Stimulated activated CD4-positive, alpha-beta T cell treated with anti-CD3 and anti-CD28 coated beads, TNF-alpha, amount 100 ng/mL, for 24 hours (primary cell): ENCODE results near the gene KIF9.
"Not testable (repeated sequence)": the region's sequence is repeated elsewhere in the genome, so short reads cannot be mapped to it uniquely, and the experiment has no call there.

ENCODE experiments used
- DNase-seq, 3 experiments: peaks; one replicate each; pipeline ENCODE4 v3.0.0-alpha.2; 2020; ENCODE audit warnings: low read depth in 3 of 3

KIF9 gene

GRCh38 chr3:47193871-47194859, 88.4 kb downstream of the KIF9 start:
- no peak for DNase-seq

GRCh38 chr3:47186285-47186684, 96.3 kb downstream of the KIF9 start:
- DNase-seq: no peak

DNA sequence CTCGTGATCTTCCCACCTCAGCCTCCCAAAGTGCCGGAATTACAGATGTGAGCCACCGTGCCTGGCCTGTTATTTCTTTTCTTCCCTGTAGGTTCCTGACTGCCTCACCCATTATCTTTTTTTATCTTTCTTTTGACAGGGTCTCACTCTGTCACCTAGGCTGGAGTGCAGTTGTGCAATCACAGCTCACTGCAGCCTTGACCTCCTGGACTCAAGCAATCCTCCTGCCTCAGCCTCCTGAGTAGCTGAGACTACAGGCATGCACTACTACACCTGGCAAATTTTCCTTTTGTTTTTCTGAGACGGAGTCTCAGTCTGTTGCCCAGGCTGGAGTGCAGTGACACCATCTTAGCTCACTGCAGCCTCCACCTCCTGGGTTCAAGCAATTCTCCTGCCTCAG, 100.9 kb downstream of the KIF9 start:
- not testable (repeated sequence) for DNase-seq

DNA sequence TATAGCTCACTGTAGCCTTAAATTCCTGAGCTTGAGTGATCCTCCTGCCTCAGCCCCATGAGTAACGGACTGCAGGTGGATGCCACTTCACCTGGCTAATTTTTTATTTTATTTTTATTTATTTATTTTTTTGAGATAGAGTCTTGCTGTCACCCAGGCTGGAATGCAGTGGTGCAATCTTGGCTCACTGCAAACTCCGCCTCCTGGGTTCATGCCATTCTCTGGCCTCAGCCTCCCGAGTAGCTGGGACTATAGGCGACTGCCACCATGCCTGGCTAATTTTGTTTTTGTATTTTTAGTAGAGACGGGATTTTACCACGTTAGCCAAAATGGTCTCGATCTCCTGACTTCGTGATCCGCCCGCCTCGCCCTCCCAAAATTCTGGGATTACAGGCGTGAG, 102.6 kb downstream of the KIF9 start:
- DNase-seq: not testable (repeated sequence)
